Measurements from ENCODE around the gene SHOC1.
"Not testable (repeated sequence)": the region's sequence is repeated elsewhere in the genome, so short reads cannot be mapped to it uniquely, and the experiment has no call there.

SHOC1 gene

GRCh38 chr9:111798786-111799185 lies 4.0 kb upstream of the SHOC1 start:
- no peak for DNase-seq (ENCODE audit: extremely low read depth, low read depth)
- H3K4me3 ChIP-seq (replicated peaks; ENCODE audit: low read depth, low read length) = no peak overlapping the region
- TF ChIP-seq, protein P1, sequence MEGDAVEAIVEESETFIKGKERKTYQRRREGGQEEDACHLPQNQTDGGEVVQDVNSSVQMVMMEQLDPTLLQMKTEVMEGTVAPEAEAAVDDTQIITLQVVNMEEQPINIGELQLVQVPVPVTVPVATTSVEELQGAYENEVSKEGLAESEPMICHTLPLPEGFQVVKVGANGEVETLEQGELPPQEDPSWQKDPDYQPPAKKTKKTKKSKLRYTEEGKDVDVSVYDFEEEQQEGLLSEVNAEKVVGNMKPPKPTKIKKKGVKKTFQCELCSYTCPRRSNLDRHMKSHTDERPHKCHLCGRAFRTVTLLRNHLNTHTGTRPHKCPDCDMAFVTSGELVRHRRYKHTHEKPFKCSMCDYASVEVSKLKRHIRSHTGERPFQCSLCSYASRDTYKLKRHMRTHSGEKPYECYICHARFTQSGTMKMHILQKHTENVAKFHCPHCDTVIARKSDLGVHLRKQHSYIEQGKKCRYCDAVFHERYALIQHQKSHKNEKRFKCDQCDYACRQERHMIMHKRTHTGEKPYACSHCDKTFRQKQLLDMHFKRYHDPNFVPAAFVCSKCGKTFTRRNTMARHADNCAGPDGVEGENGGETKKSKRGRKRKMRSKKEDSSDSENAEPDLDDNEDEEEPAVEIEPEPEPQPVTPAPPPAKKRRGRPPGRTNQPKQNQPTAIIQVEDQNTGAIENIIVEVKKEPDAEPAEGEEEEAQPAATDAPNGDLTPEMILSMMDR (IDR thresholded peaks at IDR 0.05; ENCODE audit: low read depth, low read length, missing control alignments) = no peak

DNA sequence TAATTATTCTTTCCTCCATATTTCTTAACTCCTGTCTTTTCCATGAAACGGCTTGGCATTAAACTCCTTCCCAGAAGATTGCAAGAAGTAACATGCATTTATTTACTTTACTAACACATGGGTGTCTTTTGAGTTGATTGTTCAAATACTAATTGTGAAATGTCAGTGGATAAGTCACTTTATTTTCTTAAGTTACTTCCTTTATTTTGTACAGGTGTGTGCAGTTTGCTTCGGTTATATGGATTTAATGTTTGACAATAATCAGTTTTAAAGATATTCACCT lies 761 bp upstream of the SHOC1 start:
- no peak overlapping the region for H3K4me3 ChIP-seq (replicated peaks; ENCODE audit: low read depth, low read length)
- TF ChIP-seq, protein P1 (IDR thresholded peaks at IDR 0.05; ENCODE audit: low read depth, low read length, missing control alignments) = no peak

GRCh38 chr9:111791821-111792220 lies 2.9 kb downstream of the SHOC1 start:
- DNase-seq (ENCODE audit: extremely low read depth, low read depth); H3K4me3 ChIP-seq (replicated peaks; ENCODE audit: low read depth, low read length): not testable (repeated sequence)

More for the DNA sequence above, 761 bp upstream of the SHOC1 start:
- DNase-seq (ENCODE audit: extremely low read depth, low read depth) = no peak

- TF ChIP-seq, protein P1 (IDR thresholded peaks at IDR 0.05; ENCODE audit: low read depth, low read length, missing control alignments) = no peak
- no peak for DNase-seq (ENCODE audit: extremely low read depth, low read depth)
- no peak overlapping the region for H3K4me3 ChIP-seq (replicated peaks; ENCODE audit: low read depth, low read length)
These were observed 4.9 kb downstream of the SHOC1 start for GRCh38 chr9:111789881-111790280.

- TF ChIP-seq, protein P1 (IDR thresholded peaks at IDR 0.05; ENCODE audit: low read depth, low read length, missing control alignments) = no peak
- no peak overlapping the region for H3K4me3 ChIP-seq (replicated peaks; ENCODE audit: low read depth, low read length)
- no peak for DNase-seq (ENCODE audit: extremely low read depth, low read depth)
These were observed 10.9 kb downstream of the SHOC1 start for GRCh38 chr9:111783857-111784256.

DNA sequence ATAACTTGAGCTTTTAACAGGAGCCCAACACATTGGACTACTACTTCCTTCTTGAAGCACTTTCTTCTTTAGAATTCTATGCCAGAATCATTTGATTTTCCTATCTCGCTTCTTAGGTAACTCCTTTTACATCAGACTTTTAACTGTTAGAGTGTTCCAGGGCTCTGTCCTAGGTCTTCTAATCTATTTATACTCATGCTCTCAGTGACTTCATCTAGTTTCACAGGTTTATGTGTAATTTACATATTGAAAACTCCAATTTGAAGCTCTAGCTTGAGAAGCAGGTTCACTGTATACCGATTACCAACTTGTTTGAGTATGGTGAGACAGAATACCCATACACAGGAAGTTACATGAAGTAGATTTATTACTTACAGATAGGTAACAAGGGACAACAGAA lies 11.3 kb downstream of the SHOC1 start:
- DNase-seq (ENCODE audit: extremely low read depth, low read depth) = no peak
- TF ChIP-seq, protein P1 (IDR thresholded peaks at IDR 0.05; ENCODE audit: low read depth, low read length, missing control alignments) = no peak
- H3K4me3 ChIP-seq (replicated peaks; ENCODE audit: low read depth, low read length) = no peak overlapping the region

DNA sequence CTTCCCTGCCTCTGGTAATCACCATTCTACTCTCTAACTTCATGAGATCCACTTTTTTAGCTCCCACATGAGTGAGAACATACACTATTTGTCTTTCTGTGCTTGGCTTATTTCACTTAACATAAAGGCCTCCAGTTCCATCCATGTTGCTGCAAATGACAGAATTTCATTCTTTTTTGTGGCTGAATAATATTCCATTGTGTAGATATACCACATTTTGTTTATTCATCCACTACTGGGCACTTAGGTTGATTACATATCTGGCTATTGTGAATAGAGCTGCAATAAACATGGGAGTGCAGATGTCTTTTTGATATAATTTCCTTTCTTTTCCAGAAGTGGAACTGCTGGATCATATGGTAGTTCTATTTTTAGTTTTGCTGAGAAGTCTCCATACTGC lies 28.7 kb downstream of the SHOC1 start:
- DNase-seq (ENCODE audit: extremely low read depth, low read depth) = no peak
- H3K4me3 ChIP-seq (replicated peaks; ENCODE audit: low read depth, low read length) = no peak overlapping the region
- TF ChIP-seq, protein P1 (IDR thresholded peaks at IDR 0.05; ENCODE audit: low read depth, low read length, missing control alignments) = no peak
